GM18907 (cell line): ENCODE data around the gene THRB.

Experiments
- ATAC-seq: cut with Tn5 transposase; IDR thresholded peaks from one replicate; pipeline ENCODE4 v1.9.1; 2021; ENCODE audit warnings: mild to moderate bottlenecking, moderate library complexity; ENCODE audit not compliant: unreplicated experiment

Gene THRB

DNA sequence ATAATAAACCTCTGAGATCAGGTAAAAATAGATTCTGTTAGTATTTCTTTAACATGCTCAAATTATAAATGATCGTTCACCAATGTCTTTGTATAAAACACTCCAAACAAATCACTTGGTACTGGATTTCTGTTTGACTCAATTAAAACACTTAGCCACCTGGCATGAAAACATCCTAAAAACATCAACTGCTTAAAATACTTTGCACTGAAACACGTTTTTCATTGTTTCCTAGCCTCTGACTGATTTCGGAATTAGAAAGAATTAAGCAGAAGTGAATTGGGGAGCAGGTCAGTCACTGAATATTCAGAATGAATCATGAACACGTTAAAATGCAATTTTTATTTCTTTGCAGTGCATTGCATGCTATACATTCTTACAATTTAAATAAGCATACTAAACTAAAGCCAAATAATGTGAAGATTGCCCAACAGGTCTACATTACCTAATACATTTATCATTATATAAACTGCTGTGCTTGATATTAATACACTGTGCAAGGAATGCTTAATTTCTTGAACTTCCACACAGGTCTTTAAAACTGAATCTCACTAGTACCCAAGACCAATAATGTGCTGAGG is 1.6 kb downstream of the THRB start:
- no peak for ATAC-seq

DNA sequence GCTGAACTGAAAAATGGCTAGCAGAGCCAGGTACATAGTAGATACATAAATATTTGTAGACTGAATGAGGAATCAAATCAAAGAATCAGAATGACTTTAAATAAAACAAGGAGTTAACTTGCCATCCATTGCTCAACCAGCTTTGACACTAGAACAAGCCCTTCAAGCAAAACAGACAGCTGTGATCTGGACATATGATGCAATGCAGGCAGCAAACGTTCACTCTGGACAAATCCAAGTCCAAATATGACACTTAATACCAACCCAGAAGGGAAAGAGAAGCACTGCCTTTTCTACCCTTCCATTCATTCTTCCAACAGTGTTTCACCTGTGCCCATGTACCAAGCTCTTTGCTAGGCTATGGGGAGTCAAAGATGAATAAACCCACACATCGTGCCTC is 4.5 kb downstream of the THRB start:
- no peak for ATAC-seq

DNA sequence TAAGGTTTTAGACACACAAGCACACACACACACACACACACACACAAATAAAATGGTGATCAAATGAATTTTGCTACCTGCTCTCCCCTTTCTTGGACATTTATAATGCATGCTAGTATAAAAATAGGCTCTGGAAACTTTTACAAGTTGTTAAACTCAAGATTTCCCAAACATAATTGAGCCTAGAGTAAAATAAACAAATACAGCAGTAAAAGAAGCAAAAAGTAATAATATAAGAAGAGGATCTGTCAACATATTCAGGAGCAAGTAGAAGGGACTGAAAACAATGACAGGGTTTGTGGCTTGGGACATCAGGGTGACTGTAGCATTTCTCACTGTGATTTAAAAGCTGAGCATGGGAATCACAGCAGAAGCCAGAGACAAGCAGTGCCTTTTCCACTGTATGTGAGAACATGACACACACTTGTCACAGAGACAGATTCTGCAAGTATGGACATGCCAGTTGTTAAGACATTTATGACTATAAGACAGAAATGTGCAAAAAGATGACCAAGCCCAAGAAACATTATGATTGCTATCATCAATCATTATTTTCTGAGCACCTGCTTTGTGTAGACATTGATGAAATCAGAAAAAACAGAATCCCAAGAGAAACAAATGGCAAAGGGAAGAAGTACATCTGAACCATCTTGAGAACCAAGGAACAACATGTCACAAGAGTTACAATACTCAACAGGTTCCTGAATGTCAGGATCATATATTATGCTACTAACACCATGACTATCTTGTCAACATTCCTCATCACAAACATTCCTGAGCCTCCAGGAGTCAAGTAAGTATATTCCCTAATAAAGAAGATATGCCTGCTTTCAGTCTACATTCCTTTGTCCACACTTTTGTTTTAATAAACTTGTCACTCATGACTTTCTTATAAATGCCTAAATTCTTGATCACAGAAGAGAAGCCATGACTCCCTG is 7.1 kb downstream of the THRB start:
- ATAC-seq, result no peak

DNA sequence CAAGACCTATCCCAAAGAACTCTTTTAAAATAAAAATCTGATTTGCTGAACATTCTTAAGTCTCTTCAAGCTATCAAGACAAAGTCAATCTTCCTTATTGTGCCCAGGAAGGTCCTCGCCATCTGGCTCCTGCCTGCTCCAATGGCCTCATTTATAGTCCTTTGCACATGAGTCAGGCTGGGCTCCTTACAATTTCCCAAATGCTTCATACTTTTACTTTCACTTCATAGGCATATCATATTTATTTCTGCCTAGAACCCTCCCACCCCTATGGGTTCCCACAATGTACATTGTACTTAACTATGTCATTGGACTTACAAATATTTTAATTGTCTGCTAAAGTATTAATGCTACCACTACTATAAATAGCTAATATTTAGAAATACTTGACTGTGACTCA is 9.1 kb downstream of the THRB start:
- no peak for ATAC-seq

DNA sequence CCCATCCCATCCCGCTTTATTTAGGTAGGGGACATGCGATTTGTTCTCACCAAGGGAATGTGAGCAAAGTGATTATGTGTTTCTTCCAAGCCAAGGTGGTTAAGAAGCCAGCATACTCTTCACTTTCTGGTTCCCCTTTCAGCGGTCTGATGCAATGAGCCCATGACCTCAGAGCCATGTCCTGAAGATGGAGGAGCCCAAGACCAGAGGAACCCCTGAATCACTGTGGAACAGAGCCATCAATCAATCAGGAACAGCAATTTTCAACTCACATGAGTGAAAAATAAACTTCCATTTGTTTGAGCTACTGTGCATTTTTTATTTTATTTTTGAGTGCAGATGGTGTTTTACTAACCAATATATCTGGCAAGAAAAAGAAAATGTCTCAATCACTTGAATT is 10.8 kb downstream of the THRB start:
- no peak for ATAC-seq

DNA sequence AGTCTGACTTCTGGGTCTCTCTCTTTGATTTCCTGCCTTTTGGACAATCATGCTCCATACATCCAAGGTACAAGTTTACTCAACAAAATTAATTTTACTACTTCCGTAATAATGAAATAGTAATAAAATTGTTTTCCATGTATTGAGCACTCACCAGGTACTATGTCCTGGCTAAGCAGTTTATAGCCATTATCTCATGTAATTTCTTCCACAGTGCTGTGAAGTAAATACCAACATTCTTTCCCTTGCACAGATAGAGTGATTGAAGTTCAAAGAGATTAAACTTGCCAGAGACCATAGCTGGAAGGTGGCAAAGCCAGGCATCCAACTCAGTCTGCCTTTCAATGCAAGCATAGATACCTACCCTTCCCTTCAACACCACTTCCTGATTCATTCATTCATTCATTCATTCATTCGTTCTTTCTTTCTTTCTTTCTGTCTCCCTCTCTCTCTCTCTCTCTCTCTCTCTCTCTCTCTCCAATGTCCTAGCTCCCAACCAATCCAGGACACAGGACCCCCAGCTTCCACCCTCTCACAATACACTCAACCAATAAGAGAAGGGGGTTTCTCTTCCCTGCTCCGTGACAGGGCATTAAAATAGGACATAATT is 12.4 kb downstream of the THRB start:
- ATAC-seq, result no peak

DNA sequence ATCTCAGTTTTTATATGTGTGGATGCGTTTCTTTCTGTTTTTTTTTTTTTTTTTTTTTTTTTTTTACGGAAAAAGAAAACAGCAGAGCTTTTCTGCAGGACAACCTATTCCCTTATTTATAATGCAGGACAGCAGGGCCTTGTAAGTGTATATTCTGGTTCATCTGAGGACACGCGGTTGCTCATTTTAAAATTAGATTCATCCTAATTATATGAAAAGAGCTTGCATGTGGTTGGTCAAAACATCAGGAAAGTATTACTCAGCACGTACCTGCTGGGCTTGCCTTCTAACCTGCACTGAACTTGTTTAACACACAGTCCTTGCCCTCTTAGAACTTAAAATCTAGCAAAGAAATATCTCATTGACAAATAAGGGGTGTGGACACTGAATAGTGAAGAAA is 13.5 kb downstream of the THRB start:
- no peak for ATAC-seq

DNA sequence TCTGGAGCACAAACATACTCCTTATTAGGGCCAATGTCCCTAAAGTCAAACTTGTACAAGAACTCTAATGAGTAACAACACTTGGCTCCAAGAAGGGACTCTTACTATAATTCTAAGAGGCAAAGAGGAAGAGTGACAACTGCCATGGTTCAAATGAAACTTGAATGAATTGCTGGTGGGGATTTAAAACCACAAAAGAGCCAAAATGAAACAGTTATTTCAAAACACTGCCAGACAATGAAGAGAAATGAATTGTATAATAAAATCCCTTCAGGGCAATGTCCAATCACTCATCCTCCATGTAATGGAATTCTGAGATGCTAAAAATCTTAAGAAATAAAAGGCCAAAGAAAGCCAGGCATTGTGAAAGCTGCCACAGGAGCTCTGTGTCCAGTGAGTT is 14.2 kb downstream of the THRB start:
- no peak for ATAC-seq

DNA sequence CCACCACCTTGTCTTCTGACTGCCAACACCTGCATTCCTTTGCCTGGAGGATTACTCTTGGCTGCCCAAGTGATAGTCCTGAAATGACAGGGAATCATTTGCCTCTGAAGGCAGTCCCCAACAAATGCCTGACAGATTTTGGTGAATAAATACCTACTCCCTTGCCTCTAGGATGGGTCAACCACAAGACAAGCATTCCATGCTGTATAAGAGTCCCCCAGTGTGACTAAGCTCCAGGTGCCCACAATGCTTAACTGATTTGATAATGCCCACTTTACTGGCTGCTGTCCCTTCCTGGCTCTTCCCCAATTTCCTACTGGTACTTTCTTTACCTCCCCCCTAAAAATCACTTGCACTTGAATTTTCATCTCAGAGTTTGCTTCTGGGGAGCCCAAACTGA is 14.8 kb downstream of the THRB start:
- ATAC-seq, result no peak

DNA sequence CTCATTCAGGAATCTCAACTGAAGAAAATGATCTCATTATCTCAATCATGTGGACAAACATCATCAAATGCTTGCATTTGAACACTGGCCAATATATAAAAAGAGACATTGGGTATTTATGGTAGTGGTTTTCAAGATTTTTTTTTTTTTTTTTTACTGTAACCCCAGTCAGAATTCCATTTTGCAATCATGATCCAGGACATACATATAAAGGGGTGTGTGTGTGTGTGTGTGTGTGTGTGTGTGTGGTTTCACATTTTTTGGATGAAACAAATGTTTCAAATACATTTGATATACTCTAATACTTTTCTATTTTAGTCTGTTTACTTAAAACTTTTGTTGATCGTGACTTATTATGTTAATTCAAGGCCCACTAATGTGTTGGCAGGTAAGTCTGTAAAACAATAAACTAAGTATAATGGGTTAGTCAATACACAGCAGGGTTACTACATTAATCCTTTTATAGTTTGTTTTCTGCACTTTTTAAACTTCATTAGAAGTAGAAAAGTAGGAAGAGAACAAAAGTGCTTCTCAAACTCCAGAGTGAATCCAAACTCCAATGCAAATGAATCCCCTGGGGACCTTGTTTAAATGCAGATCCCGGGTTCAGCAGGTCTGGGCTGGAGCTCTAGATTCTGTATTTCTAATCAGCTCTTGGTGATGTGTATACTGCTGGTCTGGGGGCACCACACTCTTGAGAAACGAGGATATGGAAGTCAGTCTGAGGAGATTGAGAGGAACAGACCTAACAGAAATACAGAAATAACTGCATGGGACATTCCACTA is 17.6 kb downstream of the THRB start:
- no peak for ATAC-seq

DNA sequence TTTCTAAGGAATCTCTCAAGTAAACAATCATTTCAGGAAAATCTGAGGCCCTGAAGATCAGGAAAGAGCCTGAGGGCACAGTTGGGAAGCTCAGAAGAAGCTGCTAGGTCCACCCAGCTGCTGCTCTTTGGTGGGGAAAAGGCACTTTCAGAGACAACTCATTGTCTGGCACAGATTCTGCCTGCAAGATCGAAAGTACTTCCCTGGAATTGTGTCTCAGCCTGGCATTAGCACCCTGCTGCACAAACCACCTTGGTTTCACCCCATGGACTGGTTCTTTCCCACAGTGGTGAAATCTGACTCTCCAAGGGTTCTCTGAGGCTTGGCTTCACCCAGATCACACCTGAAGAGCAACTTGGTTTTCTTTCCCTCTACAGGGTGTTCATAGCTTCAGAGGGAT is 18.7 kb downstream of the THRB start:
- no peak for ATAC-seq

DNA sequence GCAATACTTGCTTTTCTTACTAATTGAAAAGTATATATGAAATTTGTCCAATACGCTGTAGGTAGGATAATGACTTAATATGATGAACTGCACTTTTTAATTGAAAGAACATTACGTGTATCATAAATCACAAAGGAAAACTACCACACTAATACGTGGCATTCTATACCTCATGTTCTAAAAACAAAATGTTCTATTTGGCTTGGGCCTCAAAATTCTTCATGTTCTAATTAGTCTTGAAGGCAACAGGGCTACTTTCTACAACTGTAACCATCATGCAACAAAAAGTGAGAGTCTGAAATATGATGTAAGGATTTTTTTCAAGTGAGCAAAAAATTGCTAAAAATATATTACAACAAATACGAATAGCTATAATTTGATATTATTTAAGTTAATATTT is 19.8 kb downstream of the THRB start:
- no peak for ATAC-seq

DNA sequence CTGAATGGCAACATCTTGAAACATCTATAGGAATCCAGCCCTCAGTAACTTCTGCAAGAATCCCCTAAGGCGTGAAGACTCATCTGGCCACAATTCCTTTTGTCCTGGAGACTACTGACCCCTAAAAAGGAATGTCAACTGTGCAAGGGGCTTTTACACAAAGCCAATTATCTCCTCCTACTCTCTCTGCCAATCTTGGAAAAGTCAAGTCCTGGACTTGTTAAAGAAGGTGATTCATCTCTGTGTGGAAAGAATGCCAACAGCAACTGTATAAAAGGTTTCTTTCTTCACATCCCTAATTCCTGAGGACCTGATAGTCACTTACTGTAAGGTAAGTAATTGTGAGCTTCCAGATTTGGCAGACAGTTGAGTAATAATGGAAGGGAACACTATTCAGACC is 22.3 kb downstream of the THRB start:
- no peak for ATAC-seq

DNA sequence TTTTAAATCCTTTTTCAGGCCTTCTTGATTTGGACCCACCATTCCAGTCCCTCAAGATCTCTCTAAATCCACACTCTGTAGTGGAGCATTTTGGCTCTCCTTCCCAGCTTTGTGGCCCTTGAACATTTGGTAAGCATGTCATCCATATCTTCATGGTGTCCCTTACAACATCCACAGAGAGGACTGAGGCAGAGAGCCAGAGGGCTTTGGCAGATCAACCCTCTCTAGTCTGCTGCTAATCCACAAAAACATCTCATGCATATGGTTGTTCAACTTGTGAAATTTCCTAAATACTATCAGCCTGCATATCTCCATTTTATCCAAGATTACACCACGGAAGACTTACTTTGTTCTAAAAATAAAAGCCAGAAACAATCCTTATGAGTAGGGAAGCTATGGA is 23.2 kb downstream of the THRB start:
- ATAC-seq, result no peak

DNA sequence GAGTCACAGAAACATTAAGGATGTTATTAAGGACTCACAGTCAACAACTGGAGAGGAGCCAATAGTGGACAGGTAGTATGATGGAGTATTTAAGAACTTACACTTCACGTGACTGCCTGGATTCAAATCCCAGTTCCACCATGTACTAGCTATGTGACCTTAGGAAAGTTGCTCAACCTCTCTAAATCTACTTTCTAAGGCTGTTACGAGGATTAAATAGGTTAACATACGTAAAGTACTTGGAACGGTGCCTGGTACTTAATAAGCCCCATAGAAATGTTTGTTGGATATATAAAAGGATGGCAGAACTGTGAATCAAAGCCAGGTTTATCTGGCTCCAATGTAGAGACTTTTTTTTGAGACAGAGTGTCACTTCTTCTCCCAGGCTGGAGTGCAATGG is 24.4 kb downstream of the THRB start:
- no peak for ATAC-seq

DNA sequence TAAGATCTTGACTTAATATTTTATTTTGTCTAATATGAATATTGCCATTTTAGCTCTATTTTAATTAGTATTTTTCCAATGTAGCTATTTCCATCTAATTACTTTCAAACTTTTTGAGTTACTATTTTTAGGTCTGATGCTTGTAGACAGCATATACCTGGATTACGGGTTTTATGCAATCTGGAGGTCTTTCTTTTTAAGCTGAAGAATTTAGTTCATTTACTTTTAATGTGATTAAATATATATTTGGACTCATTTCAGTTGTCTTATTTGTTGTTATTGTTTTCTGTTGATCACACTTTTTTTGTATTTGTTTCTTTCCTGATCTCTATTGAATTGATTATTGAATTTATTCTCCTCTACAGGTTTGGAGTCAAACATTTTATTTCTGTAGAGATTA is 30.3 kb downstream of the THRB start:
- ATAC-seq, result no peak

DNA sequence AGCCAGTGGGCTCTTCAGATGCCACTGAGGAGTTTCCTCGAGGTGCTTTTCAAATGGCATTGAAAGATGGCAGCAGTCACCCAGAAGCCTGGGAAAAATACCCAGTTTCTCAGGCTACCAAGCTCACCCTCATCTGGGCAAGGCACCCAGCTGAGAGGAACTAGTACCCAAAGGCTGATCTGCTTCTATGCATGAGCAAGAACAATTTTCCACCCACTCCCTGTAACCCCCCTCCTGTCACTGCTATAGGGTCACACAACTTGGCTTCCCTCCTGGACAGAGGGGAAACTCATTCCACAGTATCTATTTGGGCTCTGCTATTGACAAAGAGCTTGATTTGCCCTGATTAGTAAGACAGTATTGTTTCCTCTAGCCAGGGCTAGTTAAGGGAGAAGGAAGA is 31.9 kb downstream of the THRB start:
- ATAC-seq, result no peak

DNA sequence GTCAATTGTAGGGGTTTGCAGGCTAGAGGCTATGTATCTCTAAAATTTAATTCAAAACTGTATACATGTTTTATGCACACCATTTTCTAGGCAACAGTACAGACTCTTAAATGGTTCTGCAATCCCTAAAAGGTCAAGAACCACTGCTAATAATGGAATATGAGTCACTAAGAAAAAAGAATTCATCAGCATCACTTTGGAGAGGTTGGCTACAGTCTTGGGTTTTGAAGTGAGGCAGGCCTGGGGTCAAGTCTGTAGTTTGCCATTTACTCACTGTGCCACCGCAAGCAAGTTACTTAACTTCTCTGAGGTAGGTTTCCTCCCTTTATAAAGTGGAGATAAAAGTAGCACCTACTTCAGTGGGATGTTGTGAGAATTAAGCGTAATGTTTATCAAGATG is 33.7 kb downstream of the THRB start:
- ATAC-seq, result no peak

DNA sequence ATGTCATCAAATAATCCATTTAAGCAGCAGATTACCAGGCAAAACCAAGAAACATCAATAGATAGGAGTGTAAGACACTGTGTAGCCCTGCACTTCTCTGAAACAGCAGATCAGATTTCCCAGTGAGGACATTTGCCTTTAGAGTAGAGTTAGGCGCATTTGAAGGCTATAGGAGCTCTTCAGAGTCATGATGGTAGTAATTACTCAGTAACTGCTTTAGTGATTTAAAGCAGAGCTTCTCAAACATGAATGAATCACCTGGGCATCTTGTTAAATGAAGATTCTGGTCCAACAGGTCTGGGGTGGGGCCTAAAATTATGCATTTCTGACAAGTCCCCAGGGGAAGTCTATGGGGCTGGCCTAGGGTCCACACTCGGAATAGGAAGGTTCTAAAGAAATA is 36.9 kb downstream of the THRB start:
- ATAC-seq, result no peak

DNA sequence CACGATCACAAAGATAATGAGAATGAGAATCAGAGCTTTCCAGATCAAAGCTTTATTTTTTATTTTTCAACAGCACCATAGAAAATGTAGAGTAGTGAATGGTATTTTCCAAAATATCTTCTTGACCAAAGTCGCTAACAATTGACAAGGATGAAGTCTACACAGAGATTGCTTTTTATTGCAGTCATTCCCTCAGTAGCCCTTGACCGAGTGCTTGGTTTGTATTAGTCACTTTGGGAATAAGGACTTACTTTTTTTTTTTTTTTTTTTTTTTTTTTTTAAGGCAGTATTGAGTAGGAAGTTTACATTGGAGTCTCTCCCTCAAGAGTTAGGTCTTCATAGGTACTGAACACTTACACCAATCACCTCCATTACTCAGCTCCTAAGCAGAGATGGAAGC is 39.8 kb downstream of the THRB start:
- no peak for ATAC-seq

DNA sequence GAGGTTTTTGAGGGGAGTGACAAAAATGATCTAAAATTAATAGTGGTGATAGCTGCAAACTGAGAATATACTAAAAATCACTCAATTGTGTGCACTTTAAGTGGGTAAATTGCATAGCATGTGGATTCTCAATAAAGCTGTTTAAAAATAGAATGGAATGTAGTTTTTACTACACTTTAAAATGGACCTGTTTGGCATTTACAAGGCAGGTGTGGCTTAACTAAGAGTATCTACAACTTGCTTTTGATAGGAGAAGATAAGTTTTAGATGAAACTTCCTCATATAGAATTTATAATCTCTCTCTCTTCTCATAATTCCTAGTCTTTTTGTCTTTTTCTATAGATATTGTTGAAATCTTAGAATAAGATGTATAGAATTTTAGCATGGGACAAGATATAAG is 40.3 kb downstream of the THRB start:
- ATAC-seq, result no peak
